NT2/D1 (cell line): ENCODE results near the gene PLCB4.

ENCODE experiments used
- SUZ12 ChIP-seq: IDR thresholded peaks from 2 replicates; pipeline ENCODE4 v1.6.1; 2011; ENCODE audit not compliant: insufficient read length, insufficient read depth; ENCODE audit errors: extremely low read depth
- YY1 ChIP-seq: IDR thresholded peaks from 2 replicates; pipeline ENCODE4 v1.6.1; 2011; ENCODE audit not compliant: insufficient read length, insufficient read depth
- ZNF274 ChIP-seq: IDR thresholded peaks from 2 replicates; pipeline ENCODE4 v1.6.1; 2011; ENCODE audit warnings: mild to moderate bottlenecking, low read depth, low read length

DNA sequence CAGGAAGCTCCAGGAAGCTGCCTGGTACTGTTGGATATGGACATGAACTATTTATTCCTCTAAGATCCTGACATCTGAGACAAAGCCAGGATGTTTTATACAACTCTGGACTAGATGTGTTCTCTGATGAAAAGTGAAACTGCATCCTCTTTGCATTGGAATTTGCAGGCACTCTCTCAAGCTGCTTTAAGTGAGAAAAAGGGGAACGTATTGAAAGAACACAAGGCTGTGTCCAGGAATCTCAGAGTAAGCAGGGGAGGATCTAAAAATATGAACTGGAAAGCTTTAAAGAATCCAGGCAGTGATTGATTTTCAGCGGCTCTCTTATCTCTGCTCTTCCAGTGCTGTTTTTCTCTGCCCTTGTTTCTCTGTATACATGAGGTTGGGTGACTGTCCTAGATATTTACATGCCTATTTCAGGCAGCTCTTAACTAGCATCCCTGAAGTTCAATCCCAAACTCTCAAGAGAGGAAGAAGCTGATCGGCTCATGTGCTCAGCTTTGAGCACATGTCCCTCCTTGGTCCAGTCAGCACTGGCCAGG is 193.8 kb downstream of the PLCB4 start:
- no peak for TF ChIP-seq SUZ12
- no peak for TF ChIP-seq ZNF274
- no peak for TF ChIP-seq YY1
